PC-9 (cell line): ENCODE results near the gene LMX1B. TPM values are rescaled to one million over a fixed set of nuclear protein-coding genes. Genes with fewer than 3 reads are reported as not detected.

Experiments used
- BruUV-seq: library from RNA; stranded (reverse); fragments of 400-500 nt; replicated peaks from 2 replicates; lab custom pipeline; 2021; lab: Mats Ljungman, UMichigan
- CTCF ChIA-PET: fragments of 300-600 bp; sonication (Branson Sonifier 250); formaldehyde crosslinking; loops from one replicate; lab custom pipeline; 2022; ENCODE audit warnings: antibody characterized with exemption; lab: Charles Lee
- POLR2A ChIA-PET: fragments of 300-600 bp; sonication (Branson Sonifier 250); formaldehyde crosslinking; loops from one replicate; lab custom pipeline; 2022; ENCODE audit warnings: antibody characterized with exemption; ENCODE audit not compliant: unreplicated experiment; lab: Charles Lee
- DNase-seq, 2 experiments: peaks; one replicate each; pipeline versions ENCODE4 v3.0.0 to v3.0.0-alpha.2; 2015 to 2022; ENCODE audit warnings: mixed read lengths in 1 of 2
- H2AFZ ChIP-seq: fragments of 200-600 bp; sonication (generic); 2 replicates; pipeline ENCODE4 v1.8.1; 2017; ENCODE audit warnings: antibody characterized with exemption
- H3F3A ChIP-seq: fragments of 200-600 bp; sonication (generic); 2 replicates; pipeline ENCODE4 v1.8.1; 2017; ENCODE audit warnings: antibody characterized with exemption, mild to moderate bottlenecking, low read depth; ENCODE audit not compliant: insufficient read depth
- H3K27ac ChIP-seq: fragments of 200-600 bp; sonication (generic); 2 replicates; pipeline ENCODE4 v1.6.1; 2016; ENCODE audit warnings: mixed run types
- H3K27me3 ChIP-seq: fragments of 200-600 bp; sonication (generic); 2 replicates; pipeline ENCODE4 v1.6.1; 2016; ENCODE audit warnings: low read depth, mixed run types; ENCODE audit not compliant: insufficient read depth
- H3K36me3 ChIP-seq: fragments of 200-600 bp; sonication (generic); 2 replicates; pipeline ENCODE4 v1.6.1; 2016; ENCODE audit warnings: low read depth, mixed run types
- H3K4me1 ChIP-seq: fragments of 200-600 bp; sonication (generic); replicated peaks from 2 replicates; pipeline ENCODE4 v1.6.1; 2016; ENCODE audit warnings: mixed run types; ENCODE audit not compliant: insufficient read depth
- H3K4me2 ChIP-seq: fragments of 200-600 bp; sonication (generic); 2 replicates; pipeline ENCODE4 v1.6.1; 2017; ENCODE audit warnings: mixed run types
- H3K4me3 ChIP-seq: fragments of 200-600 bp; sonication (generic); 2 replicates; pipeline ENCODE4 v1.6.1; 2016; ENCODE audit warnings: mixed run types
- H3K79me2 ChIP-seq: fragments of 200-600 bp; sonication (generic); 2 replicates; pipeline ENCODE4 v1.6.1; 2017; ENCODE audit warnings: low read depth, mixed run types
- H3K9me2 ChIP-seq: fragments of 200-600 bp; sonication (generic); 2 replicates; pipeline ENCODE4 v1.8.1; 2017; ENCODE audit warnings: mild to moderate bottlenecking; ENCODE audit not compliant: insufficient read depth
- H3K9me3 ChIP-seq: fragments of 200-600 bp; sonication (generic); 2 replicates; pipeline ENCODE4 v1.8.1; 2016; ENCODE audit warnings: low read depth; ENCODE audit not compliant: insufficient read depth
- H4K20me1 ChIP-seq: fragments of 200-600 bp; sonication (generic); 2 replicates; pipeline ENCODE4 v1.8.1; 2017; ENCODE audit not compliant: insufficient read depth
- CTCF ChIP-seq: fragments of 200-600 bp; sonication (generic); conservative IDR thresholded peaks from 2 replicates; pipeline ENCODE4 v1.6.1; 2017; ENCODE audit warnings: mixed run types, antibody characterized with exemption, mild to moderate bottlenecking, moderate library complexity
- EZH2 ChIP-seq: fragments of 200-600 bp; sonication (generic); IDR thresholded peaks from 2 replicates; pipeline ENCODE4 v1.8.0; 2017; ENCODE audit warnings: antibody characterized with exemption, low read depth
- intact Hi-C: fragments of 100-400 bp; cut with micrococcal nuclease; formaldehyde crosslinking; loops from one replicate; pipeline ENCODE4 v1.10.0; 2022; ENCODE audit not compliant: unreplicated experiment
- total RNA-seq: library from RNA; stranded (reverse); gene quantifications from 2 replicates; pipeline ENCODE4 v1.2.3, GENCODE V29; 2021

LMX1B gene
- total RNA-seq, 1 experiment from 2014 or later = not detected

GRCh38 chr9:126633881-126634558 lies 20.3 kb downstream of the LMX1B start:
- H3K9me2 ChIP-seq = no peaks in the 10 kb centered on the region
- peak in 1 of 2 experiments; percentile 56 for DNase-seq
- no peak overlapping the region for H3K4me2 ChIP-seq
- H3K27ac ChIP-seq = no peak overlapping the region
- no peaks in the 10 kb centered on the region for H3K79me2 ChIP-seq
- H3K4me1 ChIP-seq = no peaks in the 10 kb centered on the region
- no peak overlapping the region for H3K4me3 ChIP-seq
- H3F3A ChIP-seq = no peaks in the 10 kb centered on the region
- no peak overlapping the region for H2AFZ ChIP-seq
- intact Hi-C loops = no loop called here
- TF ChIP-seq CTCF (no peak), EZH2 (no peak)
- H3K36me3 ChIP-seq = no peaks in the 10 kb centered on the region
- ChIA-PET CTCF (no interaction called here), POLR2A (no interaction called here)
- BruUV-seq = no TSS peak
- peaks cover 31% of the 10 kb centered on the region for H3K27me3 ChIP-seq
- H4K20me1 ChIP-seq = no peaks in the 10 kb centered on the region; the same call in 1 of the 2 replicates
- no peaks in the 10 kb centered on the region for H3K9me3 ChIP-seq

GRCh38 chr9:126635061-126635460 lies 21.3 kb downstream of the LMX1B start:
- no peaks in the 10 kb centered on the region for H3F3A ChIP-seq
- no peaks in the 10 kb centered on the region for H3K36me3 ChIP-seq
- no peaks in the 10 kb centered on the region for H3K79me2 ChIP-seq
- H3K27me3 ChIP-seq = peaks cover 27% of the 10 kb centered on the region
- ChIA-PET POLR2A (interaction anchor here (0.6 kb wide), 1 partner anchor 855 kb away, joined by 8 read pairs; no protein-coding TSS in a partner anchor), CTCF (no interaction called here)
- no peak overlapping the region for H3K4me2 ChIP-seq
- no TSS peak for BruUV-seq
- no peaks in the 10 kb centered on the region for H3K9me2 ChIP-seq
- no peaks in the 10 kb centered on the region; the same call in 1 of the 2 replicates for H4K20me1 ChIP-seq
- no peak overlapping the region for H2AFZ ChIP-seq
- intact Hi-C loops = no loop called here
- DNase-seq = no peak
- H3K4me1 ChIP-seq = no peaks in the 10 kb centered on the region
- no peaks in the 10 kb centered on the region for H3K9me3 ChIP-seq
- TF ChIP-seq CTCF (no peak), EZH2 (no peak)
- H3K27ac ChIP-seq = no peak overlapping the region
- no peak overlapping the region for H3K4me3 ChIP-seq

- no peak for DNase-seq
- Histone ChIP-seq H3K4me3 (no peak overlapping the region), H3K27me3 (peaks cover 27% of the 10 kb centered on the region), H3K36me3 (no peaks in the 10 kb centered on the region), H3K9me3 (no peaks in the 10 kb centered on the region), H3K27ac (no peak overlapping the region), H3K9me2 (no peaks in the 10 kb centered on the region), H2AFZ (no peak overlapping the region), H3K4me2 (no peak overlapping the region), H3K4me1 (no peaks in the 10 kb centered on the region), H4K20me1 (no peaks in the 10 kb centered on the region; the same call in 1 of the 2 replicates), H3K79me2 (no peaks in the 10 kb centered on the region), H3F3A (no peaks in the 10 kb centered on the region)
- ChIA-PET CTCF (no interaction called here), POLR2A (no interaction called here)
- no TSS peak for BruUV-seq
- TF ChIP-seq EZH2 (no peak), CTCF (no peak)
- intact Hi-C loops = no loop called here
Observed at GRCh38 chr9:126635661-126636439, 22.1 kb downstream of the LMX1B start.
